Stimulated activated CD4-positive, alpha-beta T cell treated with anti-CD3 and anti-CD28 coated beads, TNF-alpha, amount 100 ng/mL, for 1 hour (primary cell): ENCODE measurements around the gene LDB3.

ENCODE experiments used
- DNase-seq, 3 donors: peaks; one replicate each; pipeline ENCODE4 v3.0.0-alpha.2; 2020; ENCODE audit warnings: low read depth in 3 of 3, low spot score in 1 of 3

LDB3 gene

GRCh38 chr10:86651021-86651471 lies 17.3 kb upstream of the LDB3 start:
- DNase-seq = no peak

GRCh38 chr10:86651631-86652331 lies 16.5 kb upstream of the LDB3 start:
- DNase-seq = no peak

GRCh38 chr10:86652361-86653202 lies 15.7 kb upstream of the LDB3 start:
- no peak for DNase-seq

- DNase-seq = no peak
Measured at GRCh38 chr10:86653379-86653778, 14.9 kb upstream of the LDB3 start.

GRCh38 chr10:86653987-86654386 lies 14.3 kb upstream of the LDB3 start:
- DNase-seq = no peak

- DNase-seq = no peak
Measured at GRCh38 chr10:86654411-86655172, 13.7 kb upstream of the LDB3 start, which contains the start of gene OPN4. TSS of gene OPN4 (plus strand) at chr10:86654547. CDS start at chr10:86654784, 237 bp downstream.

GRCh38 chr10:86655173-86655540 lies 13.2 kb upstream of the LDB3 start:
- DNase-seq = no peak

- no peak for DNase-seq
Measured at GRCh38 chr10:86655596-86655995, 12.7 kb upstream of the LDB3 start.

GRCh38 chr10:86657011-86657395 lies 11.3 kb upstream of the LDB3 start:
- no peak for DNase-seq

GRCh38 chr10:86657396-86658011 lies 10.8 kb upstream of the LDB3 start:
- no peak for DNase-seq

- no peak for DNase-seq
Measured at GRCh38 chr10:86658261-86658741, 10.0 kb upstream of the LDB3 start.

GRCh38 chr10:86658751-86659150 lies 9.6 kb upstream of the LDB3 start:
- DNase-seq = no peak

- no peak for DNase-seq
Measured at GRCh38 chr10:86659161-86659691, 9.1 kb upstream of the LDB3 start.

GRCh38 chr10:86659721-86660453 lies 8.4 kb upstream of the LDB3 start:
- DNase-seq = no peak

- no peak for DNase-seq
Measured at GRCh38 chr10:86661161-86662025, 6.9 kb upstream of the LDB3 start.

- DNase-seq = no peak
Measured at GRCh38 chr10:86662186-86663045, 5.9 kb upstream of the LDB3 start.

- no peak for DNase-seq
Measured at GRCh38 chr10:86663046-86663345, 5.3 kb upstream of the LDB3 start.

- no peak for DNase-seq
Measured at GRCh38 chr10:86663576-86664339, 4.6 kb upstream of the LDB3 start.
